ENCODE measurements around the gene DYNLRB2. TPM values are rescaled to one million over a fixed set of nuclear protein-coding genes. Genes with fewer than 3 reads are reported as not detected.

DYNLRB2 gene
- total and polyA plus RNA-seq, 9 donors: 1.2 to 20.0 (median 2.0) TPM

GRCh38 chr16:80547145-80547544 is 6.4 kb downstream of the DYNLRB2 start:
- DNase-seq: no peak
- intact Hi-C loops (cut with DNase I): no loop called here

GRCh38 chr16:80552277-80552676 is 11.5 kb downstream of the DYNLRB2 start:
- intact Hi-C loops (cut with DNase I): no loop called here
- WGBS, 3 donors: 40 to 50% (median 43%) methylated on average over 5 of the region's 5 CpGs
- no peak for DNase-seq

More at GRCh38 chr16:80547145-80547544, 6.4 kb downstream of the DYNLRB2 start:
- H3K27me3 ChIP-seq: no peaks in the 10 kb centered on the region
- no peaks in the 10 kb centered on the region for H3K36me3 ChIP-seq
- TF ChIP-seq CTCF (IDR thresholded peaks at IDR 0.05) (no peak), EP300 (IDR thresholded peaks at IDR 0.05) (no peak), POLR2A (IDR thresholded peaks at IDR 0.05) (no peak)
- H3K27ac ChIP-seq: no peak overlapping the region
- H3K9me3 ChIP-seq: no peaks in the 10 kb centered on the region
- no peaks in the 10 kb centered on the region for H3K4me1 ChIP-seq (ENCODE audit: insufficient read depth)
- WGBS, 3 donors: 84 to 89% (median 89%) methylated on average over 2 of the region's 2 CpGs
- no peak overlapping the region for H3K4me3 ChIP-seq

GRCh38 chr16:80554033-80554432 is 13.2 kb downstream of the DYNLRB2 start:
- Histone ChIP-seq H3K27ac (no peak overlapping the region), H3K4me1 (ENCODE audit: insufficient read depth) (no peaks in the 10 kb centered on the region), H3K36me3 (no peaks in the 10 kb centered on the region), H3K27me3 (no peaks in the 10 kb centered on the region), H3K9me3 (no peaks in the 10 kb centered on the region), H3K4me3 (no peak overlapping the region)
- WGBS, 3 donors: 22 to 31% (median 28%) methylated on average over 2 of the region's 2 CpGs
- TF ChIP-seq POLR2A (IDR thresholded peaks at IDR 0.05): no peak
- TF ChIP-seq CTCF (IDR thresholded peaks at IDR 0.05): no peak
- no peak for TF ChIP-seq EP300 (IDR thresholded peaks at IDR 0.05)
- no peak for DNase-seq
- intact Hi-C loops (cut with DNase I): no loop called here

More at GRCh38 chr16:80552277-80552676, 11.5 kb downstream of the DYNLRB2 start:
- Histone ChIP-seq H3K9me3 (no peaks in the 10 kb centered on the region), H3K27ac (no peak overlapping the region), H3K36me3 (no peaks in the 10 kb centered on the region), H3K4me3 (no peak overlapping the region), H3K4me1 (ENCODE audit: insufficient read depth) (no peaks in the 10 kb centered on the region), H3K27me3 (no peaks in the 10 kb centered on the region)
- TF ChIP-seq EP300 (IDR thresholded peaks at IDR 0.05): no peak
- no peak for TF ChIP-seq POLR2A (IDR thresholded peaks at IDR 0.05)
- no peak for TF ChIP-seq CTCF (IDR thresholded peaks at IDR 0.05)

- no peaks in the 10 kb centered on the region for H3K4me1 ChIP-seq (ENCODE audit: insufficient read depth)
- 32 to 45% (median 36%) methylated on average over 3 of the region's 3 CpGs for WGBS, 3 donors
- no peak overlapping the region for H3K27ac ChIP-seq
- H3K4me3 ChIP-seq: no peak overlapping the region
- DNase-seq: no peak
- H3K9me3 ChIP-seq: no peaks in the 10 kb centered on the region
- TF ChIP-seq POLR2A (IDR thresholded peaks at IDR 0.05) (no peak), EP300 (IDR thresholded peaks at IDR 0.05) (no peak), CTCF (IDR thresholded peaks at IDR 0.05) (no peak)
- H3K36me3 ChIP-seq: no peaks in the 10 kb centered on the region
- H3K27me3 ChIP-seq: no peaks in the 10 kb centered on the region
- intact Hi-C loops (cut with DNase I): no loop called here
Observed at GRCh38 chr16:80556481-80556880, 15.7 kb downstream of the DYNLRB2 start.
